HG02852 (cell line): ENCODE measurements around the gene TRAP1.

Source experiments
- ATAC-seq: cut with Tn5 transposase; IDR thresholded peaks from one replicate; pipeline ENCODE4 v1.9.1; 2021; ENCODE audit warnings: mild to moderate bottlenecking, moderate library complexity; ENCODE audit not compliant: unreplicated experiment

Gene TRAP1

DNA sequence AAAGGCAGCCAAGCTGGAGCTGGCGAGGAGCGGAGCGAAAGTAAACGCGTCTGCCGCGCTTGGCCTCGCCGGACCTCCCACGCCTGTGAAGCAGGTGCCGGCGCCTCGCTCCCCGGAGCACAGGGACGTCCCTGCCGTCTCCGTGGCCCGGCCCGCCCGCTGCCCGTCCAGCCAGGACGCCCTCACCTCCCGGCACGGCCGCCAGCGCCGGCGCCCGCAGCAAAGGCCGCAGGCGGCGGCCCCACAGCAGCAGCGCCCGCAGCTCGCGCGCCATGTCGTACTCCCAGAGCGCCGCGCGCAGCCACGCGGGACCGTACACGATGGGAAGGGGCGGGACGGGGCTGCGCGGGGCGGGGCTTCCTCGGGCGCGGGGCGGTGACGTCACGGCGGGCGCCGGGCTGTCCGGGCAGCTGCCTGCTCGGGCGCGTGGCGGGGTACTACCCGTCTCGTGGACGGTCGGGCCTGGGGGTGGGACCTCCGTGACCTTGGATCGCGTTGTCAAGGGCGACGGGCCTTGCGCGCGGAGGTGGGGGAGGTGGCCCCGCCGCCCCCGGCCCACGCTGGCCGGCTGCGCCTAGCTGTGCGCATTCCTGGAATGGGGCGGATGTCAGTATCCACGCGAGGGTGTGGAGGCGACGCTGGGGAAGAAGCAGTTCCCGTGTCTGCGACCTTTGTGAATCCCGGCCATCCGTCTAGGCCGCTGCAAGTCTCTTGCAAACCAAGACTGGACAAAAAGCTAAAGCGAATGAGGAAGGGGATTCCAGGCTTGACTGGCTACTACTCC, at the start of gene TRAP1:
TRAP1 (minus strand) TSS at position 290 of the 784 bp plus-strand sequence; CDS start at position 274, 16 bp downstream.
- ATAC-seq: peak; percentile 87

DNA sequence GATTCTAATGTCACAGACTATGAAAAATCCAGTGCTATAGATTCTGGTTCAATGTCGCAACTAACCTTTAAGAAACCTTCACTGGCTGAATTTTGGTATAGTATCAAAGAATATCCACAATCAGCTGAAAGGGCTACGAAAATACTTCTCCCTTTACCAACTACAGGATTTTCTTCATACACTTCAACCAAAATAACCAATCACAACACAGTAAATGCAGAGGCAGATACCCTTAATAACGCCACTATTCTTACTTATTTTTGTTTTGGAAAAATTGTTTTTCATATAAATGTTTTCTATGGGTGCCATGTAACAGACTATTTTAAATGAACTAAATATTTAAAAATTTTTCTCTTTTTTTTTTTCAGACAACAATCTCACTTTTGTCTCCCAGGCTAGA, 48.9 kb upstream of the TRAP1 start:
- no peak for ATAC-seq

DNA sequence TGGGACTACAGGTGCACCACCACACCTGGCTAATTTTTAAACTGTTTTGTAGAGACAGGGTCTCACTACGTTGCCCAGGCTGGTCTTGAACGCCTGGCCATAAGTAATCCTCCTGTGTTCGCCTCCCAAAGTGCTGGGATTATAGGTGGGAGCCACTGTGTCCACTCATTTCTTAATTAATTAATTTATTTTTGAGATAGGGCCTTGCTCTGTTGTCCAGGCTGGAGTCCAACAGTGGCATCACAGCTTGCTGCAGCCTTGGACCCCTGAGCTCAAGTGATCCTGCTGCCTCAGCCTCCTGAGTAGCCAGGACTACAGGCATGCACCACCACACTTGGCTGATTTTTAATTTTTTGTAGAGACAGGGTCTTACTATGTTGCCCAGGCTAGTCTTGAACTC, 47.1 kb upstream of the TRAP1 start:
- no peak for ATAC-seq

DNA sequence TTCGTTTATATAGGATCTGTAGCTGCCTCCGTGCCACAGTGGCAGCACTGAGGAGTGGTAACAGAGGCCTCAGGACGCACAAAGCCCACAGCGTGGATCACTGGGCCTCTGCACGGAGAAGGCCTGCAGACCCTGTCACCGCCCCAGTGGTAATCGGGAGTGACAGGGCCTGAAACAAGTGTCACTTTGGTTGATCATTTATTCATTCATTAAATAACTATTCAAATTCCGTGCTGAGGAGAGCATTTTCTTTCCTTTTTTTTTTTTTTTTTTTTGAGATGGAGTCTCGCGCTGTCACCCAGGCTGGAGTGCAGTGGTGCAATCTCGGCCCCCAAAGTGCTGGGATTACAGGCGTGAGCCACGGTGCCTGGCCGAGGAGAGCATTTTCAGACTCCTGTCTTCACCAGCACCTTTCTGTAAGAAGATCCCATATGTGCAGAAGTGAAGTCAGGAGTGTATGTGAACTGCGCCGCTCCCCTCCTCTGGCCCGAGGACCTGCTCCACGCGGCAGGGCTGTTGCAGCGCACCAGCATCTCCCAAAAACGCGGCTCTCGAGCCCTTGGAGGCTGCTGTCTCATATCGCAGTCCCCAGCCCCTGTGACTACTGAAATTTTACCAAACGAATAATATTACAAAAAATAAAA, 44.9 kb upstream of the TRAP1 start:
- ATAC-seq: no peak

DNA sequence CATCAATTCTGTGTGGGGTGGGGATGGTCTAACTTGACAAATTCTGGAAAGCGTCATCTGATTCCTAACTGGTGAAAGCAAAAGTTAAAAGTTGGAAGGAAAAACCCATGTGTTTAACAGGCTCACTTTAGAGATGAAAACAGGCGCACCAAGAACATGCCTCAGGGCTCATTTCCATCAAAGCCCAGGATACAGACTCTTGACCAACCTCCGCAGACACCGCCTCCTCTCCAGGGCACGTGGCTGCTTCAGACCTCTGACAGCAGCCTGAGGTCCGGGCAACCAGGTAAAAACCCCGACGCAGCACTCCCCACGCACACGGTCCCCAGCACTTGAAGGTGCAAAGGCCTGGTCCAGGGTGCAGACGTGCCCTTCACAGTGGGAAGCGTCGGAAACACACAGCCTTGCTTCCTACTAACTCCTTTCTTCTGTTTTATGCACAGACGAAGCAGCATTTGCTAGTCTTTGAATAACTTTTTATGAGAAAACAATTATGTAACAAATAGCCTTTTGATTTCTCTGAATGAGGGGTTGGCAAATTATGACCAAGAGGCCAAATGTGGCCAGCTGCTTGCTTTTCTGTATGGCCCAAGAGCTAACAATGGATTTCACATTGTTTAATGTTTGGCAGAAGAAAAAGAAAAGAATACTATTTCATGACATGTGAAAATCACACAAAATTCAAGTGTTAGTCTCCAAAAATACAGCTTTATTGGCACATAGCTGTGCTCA, 44.2 kb upstream of the TRAP1 start:
- no peak for ATAC-seq

DNA sequence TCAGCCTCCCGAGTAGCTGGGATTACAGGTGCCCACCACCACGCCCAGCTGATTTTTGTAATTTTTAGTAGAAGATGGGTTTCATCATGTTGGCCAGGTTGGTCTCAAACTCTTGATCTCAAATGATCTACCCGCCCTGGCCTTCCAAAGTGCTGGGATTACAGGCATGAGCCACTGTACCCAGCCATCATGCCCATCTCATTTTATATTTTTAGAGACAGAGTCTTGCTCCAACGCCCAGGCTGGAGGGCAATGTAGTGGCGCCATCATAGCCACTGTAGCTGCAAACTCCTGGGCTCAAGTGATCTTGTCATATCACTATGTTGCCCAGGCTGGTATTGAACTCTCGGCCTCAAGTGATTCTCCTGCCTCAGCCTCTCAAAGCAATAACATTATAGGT, 43.2 kb upstream of the TRAP1 start:
- no peak for ATAC-seq

DNA sequence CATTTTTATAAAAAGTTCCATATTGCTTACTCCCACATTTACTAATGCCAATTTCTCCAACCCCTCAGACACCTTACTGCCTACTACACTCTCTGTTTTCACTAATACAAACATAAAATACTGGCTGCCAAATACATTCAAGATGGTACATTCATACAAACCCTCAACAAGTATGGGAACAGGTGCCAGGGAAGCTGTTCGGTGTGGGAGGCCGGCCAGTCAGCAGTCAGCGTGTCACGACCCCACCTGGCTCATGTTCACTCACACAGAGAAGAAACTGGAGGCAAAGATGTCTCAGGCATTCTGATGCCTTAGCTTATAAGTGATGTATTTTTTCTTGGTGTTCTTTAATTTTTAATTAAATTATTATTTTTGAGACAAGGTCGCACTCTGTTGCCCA, 42.4 kb upstream of the TRAP1 start:
- no peak for ATAC-seq

DNA sequence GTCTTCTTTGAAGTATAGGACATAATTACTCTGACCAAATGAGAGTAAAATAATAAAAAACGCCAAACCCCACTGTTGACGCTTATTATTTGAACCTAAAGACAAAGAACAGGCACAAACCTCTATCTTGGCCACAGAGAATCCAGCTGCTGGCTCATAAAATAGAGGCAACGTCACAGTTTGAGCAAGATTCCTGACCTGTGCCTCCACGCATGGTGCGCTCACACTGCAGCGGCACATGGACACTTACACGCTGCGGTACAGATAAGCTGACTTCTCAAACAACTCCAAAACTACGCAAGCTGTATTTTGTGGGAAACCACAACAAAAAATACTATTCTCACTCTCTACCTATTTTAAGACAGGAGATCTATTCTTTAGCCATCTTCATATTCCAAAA, 38.8 kb upstream of the TRAP1 start:
- no peak for ATAC-seq

DNA sequence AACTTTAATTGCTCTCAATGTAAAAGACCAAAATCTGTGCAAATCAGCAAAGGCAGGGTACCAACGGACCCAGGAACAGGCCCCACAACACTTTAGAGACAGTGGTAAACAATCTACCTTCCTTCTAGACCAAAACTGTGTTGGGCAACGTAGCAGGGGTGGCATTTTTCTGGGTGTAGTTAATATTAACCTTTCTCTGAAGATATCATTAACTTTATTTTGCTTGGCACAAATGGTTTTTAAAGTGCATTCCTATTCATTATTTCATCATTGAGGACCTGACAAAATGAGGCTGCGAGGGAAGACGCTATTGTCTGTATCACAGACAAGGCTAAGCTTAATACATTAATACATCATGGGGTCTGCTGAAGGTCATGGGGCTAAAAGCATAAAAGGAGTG, 37.9 kb upstream of the TRAP1 start:
- ATAC-seq: no peak

DNA sequence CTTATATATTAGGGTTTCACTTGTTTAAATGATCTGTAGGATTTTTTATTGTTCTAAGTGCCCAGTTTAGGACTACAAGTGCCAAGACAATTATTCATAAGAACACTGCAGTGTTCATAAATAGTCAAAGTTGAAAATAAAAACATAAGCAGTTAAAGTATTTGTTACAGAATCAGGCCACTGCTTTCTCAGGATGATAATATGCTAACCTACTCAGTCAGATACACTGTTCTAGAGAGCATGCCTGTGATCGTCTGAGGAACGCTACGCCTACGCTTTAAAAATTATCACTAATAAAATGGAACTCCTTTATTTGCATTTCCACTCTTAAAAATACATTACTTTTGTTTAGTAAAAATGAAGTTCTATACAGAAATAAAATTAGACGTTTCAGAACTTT, 37.4 kb upstream of the TRAP1 start:
- no peak for ATAC-seq

DNA sequence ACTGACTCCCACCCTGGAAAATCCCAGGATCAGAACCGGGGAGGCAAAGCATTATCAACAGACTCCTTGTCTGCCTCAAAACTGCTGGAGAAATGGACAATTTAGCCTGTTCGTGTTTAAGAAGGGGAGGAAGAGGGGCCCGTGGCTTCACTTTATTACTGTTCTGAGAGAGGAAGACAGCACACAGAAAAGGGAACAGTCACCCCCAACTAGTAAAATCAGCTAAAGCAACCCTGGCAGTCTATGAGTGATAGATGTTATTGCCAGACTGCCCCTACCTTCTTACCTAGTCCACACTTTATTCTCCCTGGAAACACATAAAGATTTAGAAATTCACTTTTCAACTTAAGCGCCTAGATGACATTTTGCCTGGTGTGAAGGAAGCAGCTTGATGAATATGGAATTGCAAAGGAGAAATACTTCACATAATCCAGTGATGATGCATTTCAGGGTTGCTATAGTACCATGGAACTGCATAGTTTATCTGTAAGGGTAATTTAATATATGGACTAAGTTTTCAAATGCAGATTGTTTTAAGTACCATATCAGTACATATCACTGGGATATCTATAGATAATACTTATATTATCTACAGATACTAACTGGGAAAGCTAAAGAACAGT, 36.9 kb upstream of the TRAP1 start:
- ATAC-seq: no peak

DNA sequence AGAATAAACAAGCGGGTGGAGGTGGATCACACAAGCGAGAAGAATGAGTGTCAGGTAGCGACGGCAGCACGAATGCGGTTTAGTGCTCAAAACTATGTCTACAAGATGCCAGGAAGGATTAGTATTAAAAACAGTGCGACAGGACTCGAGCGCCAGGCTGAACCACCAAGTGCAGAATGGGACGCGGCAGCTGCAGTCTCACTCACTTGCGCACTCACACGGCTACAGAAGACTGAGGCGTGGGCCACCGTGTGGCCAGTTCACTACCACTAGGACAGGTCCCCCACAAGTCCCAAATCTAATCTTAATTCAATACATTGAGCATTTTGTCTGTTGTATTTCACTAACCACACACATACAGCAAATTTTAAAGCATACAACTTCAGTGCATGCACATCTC, 35.7 kb upstream of the TRAP1 start:
- no peak for ATAC-seq

DNA sequence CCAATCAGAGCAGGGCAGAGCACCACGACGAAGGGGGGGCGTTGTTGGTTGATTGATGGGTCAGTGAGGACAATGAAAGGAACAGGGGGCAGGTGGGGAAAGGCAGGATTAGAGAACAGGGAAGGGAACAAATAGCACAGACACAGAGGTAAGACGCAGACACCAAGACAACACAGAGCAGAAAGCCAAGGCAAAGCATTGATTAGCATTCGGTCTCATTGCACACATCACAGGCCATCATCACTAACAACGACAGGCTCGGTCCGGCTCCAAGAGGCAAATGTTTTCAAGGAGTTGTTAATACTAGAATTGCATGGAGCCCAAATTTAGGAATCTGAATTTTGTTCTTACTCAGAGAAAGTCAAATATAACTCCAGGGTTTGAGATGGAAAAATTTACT, 34.6 kb upstream of the TRAP1 start:
- no peak for ATAC-seq

DNA sequence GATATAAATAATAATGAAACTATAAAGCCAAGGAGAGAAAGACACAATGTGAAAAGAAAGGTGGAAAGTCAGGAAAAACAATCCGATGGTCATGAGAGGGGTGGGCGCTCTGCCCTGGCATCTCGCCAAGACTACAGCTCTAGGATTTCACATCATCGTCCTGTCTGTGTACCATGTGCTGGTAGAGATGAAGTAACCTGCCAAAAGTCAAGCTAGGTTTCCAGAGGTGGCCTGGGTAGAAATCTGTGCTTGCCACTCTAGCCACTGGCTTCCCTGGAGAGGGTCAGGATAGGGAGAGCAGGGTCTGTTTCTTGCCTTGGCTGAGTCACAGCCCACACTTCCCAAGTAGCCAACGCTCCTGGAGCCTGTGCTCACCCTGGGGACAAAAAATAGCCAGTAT, 31.0 kb upstream of the TRAP1 start:
- no peak for ATAC-seq

DNA sequence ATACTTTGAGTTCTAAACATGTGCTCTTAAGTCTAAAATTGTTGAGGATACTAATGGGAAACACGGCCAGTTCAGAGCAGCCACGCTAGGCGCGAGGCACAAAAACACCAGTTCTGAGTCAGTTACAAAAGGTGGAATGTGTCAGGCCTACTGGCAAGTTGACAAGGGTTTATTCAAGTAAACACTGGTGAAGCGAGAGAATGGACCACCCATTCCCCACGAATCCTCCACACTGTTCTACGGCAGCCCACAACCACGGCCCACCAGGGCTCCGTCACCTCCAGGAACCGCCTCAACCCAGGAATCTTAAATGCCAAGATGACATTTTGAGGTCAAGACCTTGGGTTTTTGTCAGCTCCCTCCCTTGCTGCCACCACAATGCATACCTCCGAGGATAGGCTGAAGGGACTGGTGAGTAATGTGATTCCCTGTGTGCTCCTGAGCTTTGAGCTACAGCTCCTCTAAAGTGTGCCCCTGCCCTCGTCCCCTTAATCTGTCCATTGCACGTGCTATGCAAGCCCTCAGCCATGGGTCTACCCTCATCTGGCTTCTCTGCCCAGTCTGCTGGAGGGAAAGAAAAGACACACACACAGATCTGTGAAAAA, 28.5 kb upstream of the TRAP1 start:
- no peak for ATAC-seq

DNA sequence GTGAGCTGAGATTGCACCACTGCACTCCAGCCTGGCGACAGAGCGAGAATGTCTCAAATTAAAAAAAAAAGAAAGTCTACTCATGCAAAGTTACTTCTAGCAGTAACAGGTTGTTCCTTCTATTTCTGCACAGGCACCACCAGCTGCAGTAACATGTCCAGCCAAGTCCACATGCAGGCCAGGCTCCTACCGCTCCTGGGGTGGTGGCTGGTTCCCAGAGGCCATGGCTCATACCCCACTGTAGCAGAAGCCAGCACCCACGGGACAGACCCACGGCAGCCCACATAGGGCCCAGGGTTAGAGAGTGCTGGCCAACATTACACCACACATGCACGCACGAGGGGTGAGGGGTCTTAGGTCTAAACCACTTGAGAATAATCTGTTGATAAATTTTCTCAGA, 26.7 kb upstream of the TRAP1 start:
- ATAC-seq: no peak

DNA sequence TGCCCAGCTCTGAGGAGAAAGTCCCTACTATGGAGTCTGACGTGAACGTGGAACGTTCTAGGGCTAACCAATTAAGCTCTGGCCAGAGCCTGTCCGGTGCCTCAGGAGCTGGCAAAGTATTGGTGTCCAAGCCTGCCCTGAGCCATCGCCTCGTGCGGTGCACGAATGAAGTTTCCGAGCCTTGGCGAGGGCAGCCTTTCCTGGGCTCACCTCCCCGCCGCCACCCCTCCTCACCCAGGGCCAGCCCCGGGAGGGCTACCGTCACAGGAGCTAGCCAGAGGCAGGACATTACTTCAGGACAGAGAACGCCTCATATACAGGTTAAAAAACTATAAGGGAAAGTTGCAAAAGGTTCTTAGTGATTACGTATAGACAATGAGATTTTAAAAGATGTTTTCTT, 23.6 kb upstream of the TRAP1 start:
- ATAC-seq: no peak

DNA sequence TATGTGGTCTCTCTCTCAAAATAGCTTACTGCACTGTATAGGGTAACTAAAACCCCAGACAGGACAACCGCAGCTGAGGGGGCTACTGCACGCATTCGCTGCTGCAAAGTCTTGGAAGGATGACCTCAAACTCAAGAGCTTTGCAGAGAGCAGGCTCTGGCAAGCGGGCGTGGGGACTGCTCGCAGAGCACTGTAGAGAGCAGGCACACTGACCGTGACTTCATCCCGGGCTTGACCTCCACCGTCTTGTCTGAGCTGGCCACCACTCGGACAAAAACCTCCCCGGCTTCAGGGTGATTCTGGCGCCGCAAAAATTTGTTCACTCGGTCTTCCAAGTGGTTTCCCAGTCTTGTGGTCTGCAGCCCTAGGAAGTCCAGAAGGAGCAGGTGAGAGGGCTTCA, 22.9 kb upstream of the TRAP1 start:
- no peak for ATAC-seq

DNA sequence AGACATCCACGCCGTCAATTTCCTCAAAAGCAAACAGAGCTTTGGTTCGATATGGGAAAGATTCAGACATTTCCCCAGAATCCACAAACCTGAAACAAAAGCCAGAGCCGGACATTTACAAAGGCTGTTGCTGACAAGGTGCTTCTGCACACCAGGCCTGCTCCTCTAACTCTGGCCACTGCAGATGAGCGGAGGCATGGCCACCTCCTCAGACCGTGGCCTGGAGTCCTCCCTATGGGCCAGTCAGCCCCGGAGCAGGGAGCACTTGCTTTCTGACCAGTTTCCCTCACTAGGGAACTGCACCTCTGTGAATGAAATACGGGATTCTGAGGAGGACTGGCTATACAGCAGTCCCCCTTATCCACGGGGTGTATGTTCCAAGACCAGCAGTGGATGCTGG, 22.3 kb upstream of the TRAP1 start:
- no peak for ATAC-seq

DNA sequence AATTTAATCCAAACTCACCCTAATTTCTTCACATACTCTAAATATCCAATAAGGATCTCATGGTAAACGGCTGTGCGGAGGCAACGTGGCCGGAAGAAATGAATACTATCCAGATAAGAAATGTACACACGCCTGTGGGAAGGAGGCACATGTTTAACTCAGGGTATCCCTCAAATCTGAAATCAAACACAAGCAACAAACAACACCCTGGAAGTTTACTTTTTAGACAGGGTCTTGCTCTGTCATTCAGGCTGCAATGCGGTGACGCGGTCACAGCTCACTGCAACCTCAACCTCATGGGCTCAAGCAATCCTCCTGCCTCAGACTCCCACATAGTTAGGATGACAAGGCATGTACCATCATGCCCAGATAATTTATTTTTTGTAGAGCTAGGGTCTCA, 21.2 kb upstream of the TRAP1 start:
- ATAC-seq: no peak

DNA sequence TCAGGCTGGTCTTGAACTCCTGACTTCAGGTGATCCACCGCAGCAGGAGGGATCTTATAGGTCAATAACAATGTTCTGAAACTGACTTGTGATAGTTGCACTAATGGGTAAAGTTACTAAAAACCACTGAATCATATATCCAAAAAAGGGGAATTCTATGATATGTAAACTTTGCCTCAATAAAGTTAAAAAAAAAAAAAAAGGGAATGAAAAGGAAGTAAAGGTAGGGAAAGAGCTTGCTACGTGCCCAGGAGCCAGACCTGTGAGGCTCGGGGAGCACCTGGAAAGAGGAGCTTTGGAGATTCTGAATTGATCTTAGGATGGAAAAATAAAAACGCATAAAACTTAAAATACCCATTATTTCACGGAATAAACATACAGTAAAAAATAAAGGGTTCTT, 20.8 kb upstream of the TRAP1 start:
- no peak for ATAC-seq
